Esophagus squamous epithelium (tissue), 5 donors: ENCODE results near the gene CFAP70. TPM values are rescaled to one million over a fixed set of nuclear protein-coding genes. Genes with fewer than 3 reads are reported as not detected.

ENCODE experiments used
- DNase-seq: peaks from one replicate; lab custom pipeline; 2025; lab: John Stamatoyannopoulos, UW
- H3K27ac ChIP-seq, 4 donors: fragments of 200-600 bp; sonication (generic); one replicate each; pipeline ENCODE4 v1.5.1; 2016 to 2019; ENCODE audit warnings: mild to moderate bottlenecking in 1 of 4
- H3K27me3 ChIP-seq, 4 donors: fragments of 200-600 bp; sonication (generic); 1 replicate in 3 of 4; 2 replicates in 1 of 4; pipeline versions ENCODE4 v1.5.1 to v1.6.0; 2017 to 2021; ENCODE audit warnings: antibody characterized with exemption in 1 of 4
- H3K36me3 ChIP-seq, 3 donors: fragments of 200-600 bp; sonication (generic); one replicate each; pipeline ENCODE4 v1.5.1; 2016 to 2019
- H3K4me1 ChIP-seq, 3 donors: fragments of 200-600 bp; sonication (generic); one replicate each; pipeline ENCODE4 v1.5.1; 2017 to 2019
- H3K4me3 ChIP-seq, 4 donors: fragments of 200-600 bp; sonication (generic); 1 replicate in 3 of 4; 2 replicates in 1 of 4; pipeline ENCODE4 v1.5.1; 2016 to 2019; ENCODE audit warnings: mild to moderate bottlenecking in 2 of 4, moderate library complexity in 1 of 4
- H3K9me3 ChIP-seq, 3 donors: fragments of 200-600 bp; sonication (generic); one replicate each; pipeline ENCODE4 v1.5.1; 2016 to 2019
- POLR2A ChIP-seq, 4 donors: fragments of 450-650 bp; IDR thresholded peaks; one replicate each; pipeline ENCODE4 v1.6.1; 2017; ENCODE audit warnings: antibody characterized with exemption in 4 of 4, mild to moderate bottlenecking in 4 of 4, moderate library complexity in 3 of 4
- WGBS, 2 donors: methylation state at CpG; one replicate each; pipeline ENCODE4 v1.1.5; 2018; 5-methylcytosine and 5-hydroxymethylcytosine counted together
- intact Hi-C: fragments of 100-400 bp; cut with DNase I; formaldehyde crosslinking; loops from one replicate; pipeline ENCODE4 v1.15.0; 2022
- small RNA-seq, 4 donors: library from RNA; depleted of rRNA; stranded (forward); fragments of <200 nt; gene quantifications; one replicate each; pipeline ENCODE3, GENCODE V24; 2016
- total RNA-seq, 4 donors: library from RNA; depleted of rRNA; stranded (reverse); fragments of >200 nt; gene quantifications; one replicate each; pipeline ENCODE4 v1.1.0, GENCODE V29; 2016
- donor health status: DM: yes; HTN: yes; CAD: no.

CFAP70 gene
- total RNA-seq, 4 donors from 2014 or later = 0.22 to 2.5 (median 0.66) TPM

GRCh38 chr10:73205081-73205480 lies 153.6 kb downstream of the CFAP70 start:
- H3K9me3 ChIP-seq = no peaks in the 10 kb centered on the region
- intact Hi-C loops = no loop called here
- no peak overlapping the region for H3K27ac ChIP-seq
- no peaks in the 10 kb centered on the region for H3K4me1 ChIP-seq
- 80 to 88% methylated on average over 3 of the region's 3 CpGs for WGBS, 2 donors
- peaks cover 0 to 45% (median 0%) of the 10 kb centered on the region in 3 donors for H3K36me3 ChIP-seq
- no peak for TF ChIP-seq POLR2A (IDR thresholded peaks at IDR 0.05)
- H3K4me3 ChIP-seq = no peak overlapping the region
- no peak for DNase-seq
- H3K27me3 ChIP-seq = no peaks in the 10 kb centered on the region

Small RNAs within 50 kb of the gene (small RNA-seq; reads per million reads assigned to genes)
- gene RF00019 = 0 reads per million in 4 donors
- gene RNU6-833P = 0 reads per million in 4 donors

Other genes with a start within 250 kb of the CFAP70 start
- 1 to 10 TPM in 2 of 4 donors, under 1 TPM in 1, not detected in 1; 0.88 to 1.9 (median 1.3) TPM for gene NUDT13, start 248.4 kb downstream of the CFAP70 start, total RNA-seq
- 10 to 100 TPM; 17.4 to 25.3 (median 24.0) TPM for gene ECD, start 190.9 kb downstream of the CFAP70 start, total RNA-seq
- 10 to 100 TPM in 2 of 4 donors, 1 to 10 TPM in 2; 8.7 to 15.8 (median 10.8) TPM for gene FAM149B1, start 190.7 kb downstream of the CFAP70 start, total RNA-seq
- 10 to 100 TPM; 13.4 to 35.4 (median 25.2) TPM for gene DNAJC9, start 111.6 kb downstream of the CFAP70 start, total RNA-seq
- 10 to 100 TPM; 36.8 to 60.3 (median 54.2) TPM for gene MRPS16, start 106.2 kb downstream of the CFAP70 start, total RNA-seq
- 100 to 1,000 TPM in 3 of 4 donors, 10 to 100 TPM in 1; 95.8 to 130 (median 108) TPM for gene ANXA7, start 55.2 kb upstream of the CFAP70 start, total RNA-seq
- gene MSS51, start 74.7 kb upstream of the CFAP70 start, total RNA-seq = 1 to 10 TPM in 3 of 4 donors, under 1 TPM in 1; 0.88 to 2.5 (median 2.1) TPM
- gene PPP3CB, start 137.2 kb upstream of the CFAP70 start, total RNA-seq = 10 to 100 TPM; 24.1 to 40.2 (median 30.6) TPM
- 10 to 100 TPM; 17.8 to 37.4 (median 32.7) TPM for gene USP54, start 232.5 kb upstream of the CFAP70 start, total RNA-seq